Heart left ventricle (tissue), 16 donors: ENCODE measurements around the gene OTULINL. TPM values are rescaled to one million over a fixed set of nuclear protein-coding genes. Genes with fewer than 3 reads are reported as not detected.

Experiments used
- ATAC-seq, 4 donors: fragments of 200-7000 bp; cut with Tn5 transposase; one replicate each; pipeline ENCODE4 v1.9.1; 2020 to 2022; ENCODE audit warnings: moderate library complexity in 4 of 4, mild to moderate bottlenecking in 3 of 4, moderate number of reproducible peaks in 1 of 4
- DNase-seq, 5 donors: peaks; one replicate each; pipeline ENCODE4 v3.0.0-alpha.2; 2020
- H3K27ac ChIP-seq, 12 donors: fragments of 200-600 bp; sonication (generic) in 4 of 12; one replicate each; pipeline versions ENCODE4 v1.5.0 to v1.8.0; 2016 to 2022; ENCODE audit warnings: mild to moderate bottlenecking in 2 of 12
- H3K27me3 ChIP-seq, 9 donors: fragments of 200-600 bp; sonication (generic) in 2 of 9; one replicate each; pipeline versions ENCODE4 v1.5.1 to v1.8.0; 2016 to 2022; ENCODE audit warnings: mild to moderate bottlenecking in 3 of 9
- H3K36me3 ChIP-seq, 9 donors: fragments of 200-600 bp; sonication (generic) in 2 of 9; one replicate each; pipeline versions ENCODE4 v1.5.0 to v1.8.0; 2018 to 2022; ENCODE audit warnings: mild to moderate bottlenecking in 2 of 9
- H3K4me1 ChIP-seq, 12 donors: fragments of 200-600 bp; sonication (generic) in 4 of 12; one replicate each; pipeline versions ENCODE4 v1.5.0 to v1.8.0; 2016 to 2022; ENCODE audit warnings: mild to moderate bottlenecking in 3 of 12
- H3K4me3 ChIP-seq, 12 donors: fragments of 200-600 bp; sonication (generic) in 4 of 12; one replicate each; pipeline versions ENCODE4 v1.5.0 to v1.8.0; 2017 to 2022; ENCODE audit warnings: mild to moderate bottlenecking in 9 of 12, moderate library complexity in 4 of 12
- H3K9me3 ChIP-seq, 12 donors: fragments of 200-600 bp; sonication (generic) in 4 of 12; one replicate each; pipeline versions ENCODE4 v1.5.0 to v1.8.0; 2016 to 2022; ENCODE audit warnings: mild to moderate bottlenecking in 1 of 12
- POLR2A ChIP-seq, 2 donors: fragments of 450-650 bp; IDR thresholded peaks; one replicate each; pipeline ENCODE4 v1.6.1; 2017; ENCODE audit warnings: antibody characterized with exemption in 2 of 2, mild to moderate bottlenecking in 2 of 2, moderate library complexity in 2 of 2
- WGBS, 4 donors: extraction: QIAGEN DNeasy Blood & Tissue Kit in 2 of 4; methylation state at CpG; one replicate each; pipeline versions ENCODE4 v1.1.5 to v1.1.7; 2013 to 2018; 5-methylcytosine and 5-hydroxymethylcytosine counted together
- intact Hi-C, 10 donors: fragments of 100-400 bp; cut with DNase I; formaldehyde crosslinking; loops; one replicate each; pipeline versions ENCODE4 v1.11.1 to v1.14.2; 2022
- polyA plus RNA-seq, 2 donors: library from polyadenylated mRNA; stranded (reverse); fragments of 200-250 nt; gene quantifications; one replicate each; pipeline ENCODE4 v1.2.3, GENCODE V29; 2013
- total RNA-seq, 9 donors: library from RNA; depleted of rRNA in 2 of 9; stranded (reverse); fragments of >200 nt in 2 of 9; fragmentation: NEBNext Ultra II Directional in 3 of 9; extraction: Animal tissue kit (Norgen Biotek cat#: 25700) in 3 of 9; gene quantifications; one replicate each; pipeline versions ENCODE4 v1.1.0 to v1.2.4, GENCODE V29; 2016 to 2023
- TF ChIP-seq, protein P1 (sequence below), 12 donors: fragments of 200-600 bp; sonication (generic) in 4 of 12; IDR thresholded peaks; one replicate each; pipeline versions ENCODE4 v1.5.0 to v1.8.0; 2018 to 2022; ENCODE audit warnings: antibody characterized with exemption in 12 of 12, mild to moderate bottlenecking in 5 of 12
- donor health status: ischemic (EF 13 %, LVEDD 7.1; RV severe dilation, severe dysfunction).
- donor health status: healthy with polysubstance abuse.
- donor health status: DM: no; HTN: yes; CAD: no.
- donor health status: DM: no; HTN: no; CAD: no.
- donor health status: ischemic (EF 25% LVEDD 6.9; RV normal size, moderate dysfunction).
- donor health status: ischemic (EF 25% LVEDD 5.7; RV mildly dilated, moderate dysfunction).
- donor health status: healthy.
- donor health status: DM: yes; HTN: yes; CAD: no.
- donor health status: ischemic (EF 35%, LVEDD 5.7; RV mildly dilated, moderate dysfunction).
- donor health status: nonischemic (EF 11% LVEDD 7.7; RV severe dilation, severe dysfunction).
- donor health status: DM: yes; HTN: yes; CAD: no.
- donor health status: PGD.
- donor health status: ischemic (EF 29% LVEDD 5.4; RV normal size, mild dysfunction).
- donor health status: nonischemic (EF 23%, LVEDD 6.1; RV moderate dilation, normal function).

The OTULINL gene
- total and polyA plus RNA-seq, 11 donors = 0.65 to 13.6 (median 1.5) TPM

DNA sequence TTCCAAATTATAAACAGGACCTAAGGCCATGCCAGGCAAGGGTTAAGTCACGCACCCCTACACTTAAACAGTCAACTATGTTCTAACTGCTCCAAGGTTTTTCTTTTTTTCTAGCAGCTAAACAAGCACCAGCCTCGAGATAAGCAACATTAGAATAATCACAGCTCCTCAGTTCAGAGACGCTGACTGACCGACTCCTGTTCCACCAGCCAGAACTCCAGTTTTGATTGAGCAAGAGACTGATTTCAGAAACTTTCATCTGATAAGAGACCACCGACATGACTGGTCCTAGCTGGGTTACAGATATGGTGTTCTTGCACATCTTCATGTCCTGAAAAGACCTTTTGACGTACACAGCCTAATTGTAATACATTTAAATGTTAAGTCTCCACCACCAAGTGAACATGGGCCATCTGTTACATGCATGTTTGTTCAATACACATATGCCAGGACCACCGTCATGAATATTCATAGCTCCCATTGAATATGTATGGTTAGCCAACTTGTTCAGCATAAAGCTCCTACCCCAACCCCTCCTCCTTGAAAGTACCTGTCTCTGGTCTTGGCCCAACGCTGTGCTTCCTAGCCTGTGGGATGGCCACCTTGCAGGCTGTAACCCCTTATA, 23.7 kb upstream of the OTULINL start:
- WGBS, 4 donors = 59 to 65% (median 61%) methylated on average over 8 of the region's 8 CpGs
- DNase-seq (no peak), ATAC-seq (no peak)
- Histone ChIP-seq H3K36me3 (no peaks in the 10 kb centered on the region), H3K27ac (no peak overlapping the region), H3K27me3 (peaks cover 0 to 10% (median 0%) of the 10 kb centered on the region in 9 donors), H3K9me3 (no peaks in the 10 kb centered on the region), H3K4me1 (peaks cover 0 to 22% (median 0%) of the 10 kb centered on the region in 12 donors), H3K4me3 (no peak overlapping the region)
- intact Hi-C loops = no loop called here
- TF ChIP-seq, protein P1, sequence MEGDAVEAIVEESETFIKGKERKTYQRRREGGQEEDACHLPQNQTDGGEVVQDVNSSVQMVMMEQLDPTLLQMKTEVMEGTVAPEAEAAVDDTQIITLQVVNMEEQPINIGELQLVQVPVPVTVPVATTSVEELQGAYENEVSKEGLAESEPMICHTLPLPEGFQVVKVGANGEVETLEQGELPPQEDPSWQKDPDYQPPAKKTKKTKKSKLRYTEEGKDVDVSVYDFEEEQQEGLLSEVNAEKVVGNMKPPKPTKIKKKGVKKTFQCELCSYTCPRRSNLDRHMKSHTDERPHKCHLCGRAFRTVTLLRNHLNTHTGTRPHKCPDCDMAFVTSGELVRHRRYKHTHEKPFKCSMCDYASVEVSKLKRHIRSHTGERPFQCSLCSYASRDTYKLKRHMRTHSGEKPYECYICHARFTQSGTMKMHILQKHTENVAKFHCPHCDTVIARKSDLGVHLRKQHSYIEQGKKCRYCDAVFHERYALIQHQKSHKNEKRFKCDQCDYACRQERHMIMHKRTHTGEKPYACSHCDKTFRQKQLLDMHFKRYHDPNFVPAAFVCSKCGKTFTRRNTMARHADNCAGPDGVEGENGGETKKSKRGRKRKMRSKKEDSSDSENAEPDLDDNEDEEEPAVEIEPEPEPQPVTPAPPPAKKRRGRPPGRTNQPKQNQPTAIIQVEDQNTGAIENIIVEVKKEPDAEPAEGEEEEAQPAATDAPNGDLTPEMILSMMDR (IDR thresholded peaks at IDR 0.05) = no peak
- TF ChIP-seq POLR2A (IDR thresholded peaks at IDR 0.05) = no peak

DNA sequence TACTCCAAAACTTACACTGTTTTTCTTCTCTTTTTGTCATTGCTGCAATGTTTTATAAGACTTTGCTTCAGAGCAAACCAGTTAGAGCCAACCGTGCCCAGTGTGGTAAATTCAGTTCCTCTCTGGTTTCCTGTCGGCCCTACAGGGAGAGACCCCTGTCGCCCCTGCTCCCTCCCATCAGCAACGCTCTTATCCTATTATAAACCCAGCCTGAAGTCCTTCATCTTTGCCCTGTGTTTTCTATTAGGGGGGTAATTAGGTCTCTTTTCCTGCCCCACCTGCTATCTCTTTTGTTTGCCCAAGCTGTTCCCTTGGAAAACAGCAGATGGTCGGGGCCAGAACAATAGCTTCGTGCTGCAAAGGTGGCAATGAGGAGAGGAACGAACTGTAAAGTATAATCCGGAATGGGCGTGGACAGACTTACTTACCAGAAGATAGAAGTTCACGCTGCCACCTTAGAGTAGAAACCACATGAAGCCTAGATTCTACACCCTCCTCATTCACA, 21.4 kb upstream of the OTULINL start:
- no peaks in the 10 kb centered on the region for H3K9me3 ChIP-seq
- ATAC-seq = no peak
- peaks cover 0 to 22% (median 0%) of the 10 kb centered on the region in 12 donors for H3K4me1 ChIP-seq
- H3K4me3 ChIP-seq = no peak overlapping the region
- no peaks in the 10 kb centered on the region for H3K36me3 ChIP-seq
- no peak overlapping the region for H3K27ac ChIP-seq
- no peak for TF ChIP-seq POLR2A (IDR thresholded peaks at IDR 0.05)
- TF ChIP-seq, protein P1 (IDR thresholded peaks at IDR 0.05) = no peak
- intact Hi-C loops = no loop called here
- no peak for DNase-seq
- peaks cover 0 to 10% (median 0%) of the 10 kb centered on the region in 9 donors for H3K27me3 ChIP-seq
- WGBS, 4 donors = 56 to 66% (median 58%) methylated on average over 10 of the region's 10 CpGs

DNA sequence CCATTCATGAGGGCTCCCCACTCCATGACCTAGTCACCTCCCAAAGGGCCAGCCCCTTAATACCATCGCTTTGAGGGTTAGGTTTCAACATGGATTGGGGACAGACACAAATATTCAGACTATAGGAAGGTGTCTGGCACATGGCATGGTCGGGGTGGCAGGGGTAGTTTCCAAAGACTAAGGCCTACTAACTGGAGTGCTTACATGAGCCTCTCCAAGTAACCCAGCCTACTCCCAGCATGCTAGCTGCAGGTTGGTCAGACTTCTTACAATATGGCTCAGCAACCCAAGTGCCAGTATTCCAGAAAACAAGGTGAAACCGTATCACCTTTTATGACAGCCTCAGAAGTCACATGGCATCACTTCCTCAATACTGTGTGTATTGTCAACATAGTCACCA, 19.9 kb upstream of the OTULINL start:
- intact Hi-C loops = no loop called here
- 90 to 100% (median 93%) methylated on average over 3 of the region's 3 CpGs for WGBS, 4 donors
- H3K27me3 ChIP-seq = peaks cover 0 to 6% (median 0%) of the 10 kb centered on the region in 9 donors
- DNase-seq = no peak
- H3K27ac ChIP-seq = no peak overlapping the region
- no peak for TF ChIP-seq POLR2A (IDR thresholded peaks at IDR 0.05)
- TF ChIP-seq, protein P1 (IDR thresholded peaks at IDR 0.05) = no peak
- ATAC-seq = no peak
- H3K4me1 ChIP-seq = peaks cover 0 to 22% (median 0%) of the 10 kb centered on the region in 12 donors
- no peaks in the 10 kb centered on the region for H3K9me3 ChIP-seq
- no peaks in the 10 kb centered on the region for H3K36me3 ChIP-seq
- H3K4me3 ChIP-seq = no peak overlapping the region

DNA sequence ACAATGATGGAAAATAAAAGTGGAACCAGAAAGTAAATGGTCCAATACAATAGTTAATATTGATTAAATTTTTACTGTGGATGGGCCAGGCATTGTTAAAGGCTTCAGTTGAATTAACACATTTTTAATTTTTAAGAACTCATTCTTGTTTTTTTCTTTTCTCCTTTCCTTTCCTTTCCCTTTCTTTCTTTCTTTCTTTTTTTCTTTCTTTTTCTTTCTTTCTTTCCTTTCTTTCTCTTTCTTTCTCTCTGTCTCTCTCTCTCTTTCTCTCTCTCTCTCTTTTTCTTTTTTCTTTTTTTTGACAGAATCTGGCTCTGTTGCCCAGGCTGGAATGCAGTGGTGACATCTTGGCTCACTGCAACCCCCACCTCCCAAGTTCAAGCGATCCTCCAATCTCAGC, 13.3 kb upstream of the OTULINL start:
- intact Hi-C loops = no loop called here
- WGBS, 4 donors = 81 to 95% (median 94%) methylated on average over 1 of the region's 1 CpG
- TF ChIP-seq, protein P1 (IDR thresholded peaks at IDR 0.05) = no peak
- TF ChIP-seq POLR2A (IDR thresholded peaks at IDR 0.05) = no peak
- Histone ChIP-seq H3K9me3 (peaks cover 0 to 3% (median 0%) of the 10 kb centered on the region in 12 donors), H3K4me3 (no peak overlapping the region), H3K4me1 (peaks cover 0 to 5% (median 0%) of the 10 kb centered on the region in 12 donors), H3K27me3 (no peaks in the 10 kb centered on the region), H3K36me3 (no peaks in the 10 kb centered on the region), H3K27ac (no peak overlapping the region)
- ATAC-seq (no peak), DNase-seq (no peak)
